Vagina (tissue), 2 donors: ENCODE data around the gene ADNP. TPM values are rescaled to one million over a fixed set of nuclear protein-coding genes. Genes with fewer than 3 reads are reported as not detected.

Experiments used
- DNase-seq, 2 donors: peaks; one replicate each; pipeline ENCODE4 v3.0.0-alpha.2; 2017; ENCODE audit errors: extremely low spot score in 2 of 2
- H3K27ac ChIP-seq: fragments of 200-600 bp; sonication (generic); one replicate; pipeline ENCODE4 v1.5.1; 2019
- H3K27me3 ChIP-seq: fragments of 200-600 bp; sonication (generic); one replicate; pipeline ENCODE4 v1.5.1; 2019
- H3K36me3 ChIP-seq, 2 donors: fragments of 200-600 bp; sonication (generic); one replicate each; pipeline ENCODE4 v1.5.1; 2017 to 2019
- H3K4me1 ChIP-seq: fragments of 200-600 bp; sonication (generic); one replicate; pipeline ENCODE4 v1.5.1; 2019
- H3K4me3 ChIP-seq, 2 donors: fragments of 200-600 bp; sonication (generic); 1 replicate in 1 of 2; 2 replicates in 1 of 2; pipeline ENCODE4 v1.5.1; 2016 to 2019
- H3K9me3 ChIP-seq: fragments of 200-600 bp; sonication (generic); one replicate; pipeline ENCODE4 v1.5.1; 2019
- CTCF ChIP-seq, 3 experiments: fragments of 450-650 bp in 2 of 3; fragments of 200-600 bp in 1 of 3; sonication (generic) in 1 of 3; IDR thresholded peaks; one replicate each; pipeline ENCODE4 v1.5.1; 2017 to 2019; ENCODE audit warnings: antibody characterized with exemption in 3 of 3, mild to moderate bottlenecking in 2 of 3, moderate library complexity in 2 of 3
- POLR2A ChIP-seq, 2 donors: fragments of 450-650 bp; IDR thresholded peaks; one replicate each; pipeline ENCODE4 v1.6.1; 2017; ENCODE audit warnings: antibody characterized with exemption in 2 of 2, mild to moderate bottlenecking in 2 of 2, moderate library complexity in 2 of 2
- POLR2AphosphoS5 ChIP-seq, 2 donors: sonication (generic); formaldehyde crosslinking; IDR thresholded peaks; one replicate each; pipeline ENCODE4 v1.9.0; 2017; ENCODE audit warnings: antibody characterized with exemption in 2 of 2, mild to moderate bottlenecking in 2 of 2, low read depth in 1 of 2; ENCODE audit not compliant: insufficient read depth in 1 of 2
- intact Hi-C: fragments of 100-400 bp; cut with DNase I; formaldehyde crosslinking; loops from one replicate; pipeline ENCODE4 v1.15.1; 2023
- total RNA-seq: library from RNA; depleted of rRNA; stranded (reverse); fragments of >200 nt; gene quantifications from one replicate; pipeline ENCODE4 v1.2.3, GENCODE V29; 2016

The ADNP gene
- total RNA-seq, 1 donor from 2014 or later = 51.6 TPM

DNA sequence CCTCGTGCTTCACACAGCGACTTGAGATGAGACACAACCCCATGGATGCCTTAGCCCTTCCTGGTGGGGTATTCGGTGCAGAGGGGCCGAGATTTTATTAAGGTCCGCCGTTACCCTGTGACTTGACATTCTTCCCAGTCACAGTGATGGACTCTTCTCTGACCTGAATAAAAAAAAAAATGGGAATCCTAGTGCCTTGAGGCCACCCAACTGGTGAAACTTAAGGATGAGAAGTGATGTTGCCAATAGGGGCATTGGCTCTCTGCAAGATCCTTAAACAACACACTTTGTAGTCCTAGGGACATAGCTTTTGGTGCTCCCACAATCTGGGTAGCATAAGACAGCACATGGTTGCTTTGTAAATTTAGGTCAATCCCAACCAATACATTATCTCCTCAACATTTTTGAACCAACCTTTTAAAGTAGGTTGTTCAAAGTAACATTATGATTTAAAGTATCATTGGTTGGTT lies 814 bp upstream of the ADNP start:
- Histone ChIP-seq H3K36me3 (peaks cover 0 to 30% of the 10 kb centered on the region in 2 donors), H3K4me1 (peaks cover 39% of the 10 kb centered on the region), H3K9me3 (no peaks in the 10 kb centered on the region), H3K4me3 (peak overlapping the region; percentile 95 to 97), H3K27ac (peak overlapping the region; percentile 99), H3K27me3 (no peaks in the 10 kb centered on the region)
- DNase-seq = no peak
- intact Hi-C loops = loop anchor here (5.0 kb wide), 1 partner anchor 140 kb away; no protein-coding TSS in a partner anchor
- TF ChIP-seq POLR2A (IDR thresholded peaks at IDR 0.05) = no peak
- TF ChIP-seq CTCF (IDR thresholded peaks at IDR 0.05) = no peak
- no peak for TF ChIP-seq POLR2AphosphoS5 (IDR thresholded peaks at IDR 0.05; ENCODE audit: insufficient read depth in 1 of 2, low read depth in 1 of 2)

DNA sequence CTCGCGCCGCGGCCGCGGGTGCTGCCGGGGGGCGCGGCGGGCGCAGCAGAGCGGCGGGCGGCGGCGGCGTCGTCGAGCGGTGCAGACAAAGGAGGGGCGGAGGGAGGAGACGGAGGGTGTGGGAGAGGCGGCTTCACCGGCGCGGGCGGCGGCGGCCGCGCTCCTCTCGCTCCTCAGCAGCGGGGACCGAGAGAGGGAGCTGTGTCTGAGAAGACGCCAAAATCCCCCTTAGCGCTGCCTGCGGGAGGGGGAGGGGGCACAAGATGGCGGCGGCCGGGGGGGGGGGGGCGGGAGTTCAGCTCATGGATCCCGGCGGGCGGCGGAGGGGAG lies 296 bp downstream of the ADNP start:
- peaks cover 50% of the 10 kb centered on the region for H3K4me1 ChIP-seq
- no peak for DNase-seq
- H3K36me3 ChIP-seq = peaks cover 0 to 27% of the 10 kb centered on the region in 2 donors
- peak overlapping the region; percentile 99 for H3K27ac ChIP-seq
- no peaks in the 10 kb centered on the region for H3K27me3 ChIP-seq
- H3K4me3 ChIP-seq = peak overlapping the region; percentile 95 to 97
- H3K9me3 ChIP-seq = no peaks in the 10 kb centered on the region
- TF ChIP-seq POLR2AphosphoS5 (IDR thresholded peaks at IDR 0.05; ENCODE audit: insufficient read depth in 1 of 2, low read depth in 1 of 2) (no peak), CTCF (IDR thresholded peaks at IDR 0.05) (no peak), POLR2A (IDR thresholded peaks at IDR 0.05) (no peak)
- intact Hi-C loops = loop anchor here (5.0 kb wide), 1 partner anchor 139 kb away; no protein-coding TSS in a partner anchor

- DNase-seq = no peak
- no peaks in the 10 kb centered on the region for H3K9me3 ChIP-seq
- H3K27me3 ChIP-seq = no peaks in the 10 kb centered on the region
- H3K4me1 ChIP-seq = peaks cover 56% of the 10 kb centered on the region
- peaks cover 0 to 21% of the 10 kb centered on the region in 2 donors for H3K36me3 ChIP-seq
- H3K27ac ChIP-seq = peak overlapping the region; percentile 99
- no peak for TF ChIP-seq CTCF (IDR thresholded peaks at IDR 0.05)
- TF ChIP-seq POLR2AphosphoS5 (IDR thresholded peaks at IDR 0.05; ENCODE audit: insufficient read depth in 1 of 2, low read depth in 1 of 2) = no peak
- no peak for TF ChIP-seq POLR2A (IDR thresholded peaks at IDR 0.05)
- intact Hi-C loops = loop anchor here (5.0 kb wide), 1 partner anchor 138 kb away; no protein-coding TSS in a partner anchor
- peak overlapping the region; percentile 95 to 97 for H3K4me3 ChIP-seq
Measured at GRCh38 chr20:50930139-50930975, 880 bp downstream of the ADNP start.

DNA sequence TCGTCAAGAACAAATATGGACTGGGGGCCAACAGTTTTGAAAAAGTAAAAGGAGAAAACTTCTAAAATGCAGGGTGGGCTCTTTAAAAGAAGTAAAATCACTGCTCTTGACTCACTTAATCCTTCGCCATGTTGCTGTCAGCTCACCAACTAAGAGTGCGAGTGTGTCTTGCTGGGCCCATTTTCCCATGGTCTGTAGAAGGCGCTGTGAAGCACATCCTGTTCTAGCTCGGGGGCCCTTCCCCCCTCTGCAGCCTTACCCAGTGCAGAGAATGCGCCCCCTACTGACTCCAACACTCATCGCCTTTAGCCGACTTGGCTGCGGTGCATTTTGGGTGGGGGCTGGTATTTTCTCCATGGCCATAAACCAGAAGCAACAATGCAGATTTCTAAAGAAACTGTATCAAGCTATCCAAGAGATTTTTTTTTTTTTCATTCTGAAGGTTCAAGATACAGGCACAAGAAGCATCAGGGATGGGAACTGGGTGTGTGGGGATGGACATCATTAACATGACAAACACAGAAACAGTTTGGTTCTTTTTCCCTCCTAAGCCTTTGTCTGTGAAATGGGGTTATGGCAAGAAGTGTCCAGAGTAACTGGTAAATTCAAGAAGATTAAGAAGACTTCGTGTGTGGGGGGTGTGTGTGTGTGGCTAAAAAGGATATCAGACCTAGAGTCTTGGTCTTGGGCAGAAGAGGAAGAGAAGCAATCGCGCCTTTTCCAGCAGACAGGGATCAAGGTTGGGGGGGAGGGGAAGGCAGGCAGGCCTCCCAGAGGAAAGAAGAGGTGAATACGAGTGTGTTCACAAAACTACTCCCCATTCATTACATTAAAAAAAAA lies 1.7 kb downstream of the ADNP start:
- peaks cover 64% of the 10 kb centered on the region for H3K4me1 ChIP-seq
- peak overlapping the region; percentile 87 for H3K27ac ChIP-seq
- TF ChIP-seq POLR2A (IDR thresholded peaks at IDR 0.05) (no peak), CTCF (IDR thresholded peaks at IDR 0.05) (peak; percentile 57 to 76 (median 69)), POLR2AphosphoS5 (IDR thresholded peaks at IDR 0.05; ENCODE audit: insufficient read depth in 1 of 2, low read depth in 1 of 2) (peak; percentile 47 to 78)
- no peaks in the 10 kb centered on the region for H3K9me3 ChIP-seq
- intact Hi-C loops = loop anchor here (5.0 kb wide), 2 partner anchors 112 to 137 kb away; no protein-coding TSS in a partner anchor
- DNase-seq = no peak
- H3K4me3 ChIP-seq = peak overlapping the region; percentile 95 to 97
- no peaks in the 10 kb centered on the region for H3K27me3 ChIP-seq
- peaks cover 0 to 13% of the 10 kb centered on the region in 2 donors for H3K36me3 ChIP-seq
